GM12891 (cell line): ENCODE results near the gene PRCP.
A peak's percentile ranks its signal among the peaks of the same experiment; 100 is the strongest.

Source experiments
- DNase-seq: peaks from one replicate; pipeline ENCODE4 v3.0.0; 2011; ENCODE audit warnings: low spot score; ENCODE audit not compliant: insufficient read length
- FAIRE-seq: peaks from 2 replicates; lab custom pipeline; 2011; peaks lifted over from hg19 to GRCh38; lab: Jason Lieb, UNC
- PAX5 ChIP-seq: IDR thresholded peaks from 2 replicates; pipeline ENCODE4 v1.6.1; 2011; ENCODE audit warnings: low read length, moderate library complexity, mild to moderate bottlenecking; ENCODE audit not compliant: insufficient read depth, severe bottlenecking
- POLR2A ChIP-seq: IDR thresholded peaks from 2 replicates; pipeline ENCODE4 v1.6.1; 2011; ENCODE audit warnings: low read depth, low read length, control low read depth
- POLR2AphosphoS5 ChIP-seq: IDR thresholded peaks from 2 replicates; pipeline ENCODE4 v1.6.1; 2011; ENCODE audit warnings: low read depth, low read length, control low read depth
- POU2F2 ChIP-seq: IDR thresholded peaks from 2 replicates; pipeline ENCODE4 v1.6.1; 2011; ENCODE audit warnings: low read depth, mild to moderate bottlenecking, control low read depth, low read length, moderate library complexity
- SPI1 ChIP-seq: IDR thresholded peaks from 2 replicates; pipeline ENCODE4 v1.6.1; 2011; ENCODE audit warnings: low read depth, low read length, control low read depth
- TAF1 ChIP-seq: IDR thresholded peaks from 2 replicates; pipeline ENCODE4 v1.6.1; 2011; ENCODE audit warnings: low read depth, low read length, control low read depth

The PRCP gene

GRCh38 chr11:82874646-82875523 is 25.3 kb downstream of the PRCP start:
- FAIRE-seq (no peak), DNase-seq (no peak)
- TF ChIP-seq POU2F2, result no peak
- no peak for TF ChIP-seq PAX5
- no peak for TF ChIP-seq SPI1
- TF ChIP-seq TAF1, result no peak
- no peak for TF ChIP-seq POLR2A
- TF ChIP-seq POLR2AphosphoS5, result no peak

GRCh38 chr11:82873919-82874333 is 26.3 kb downstream of the PRCP start:
- no peak for TF ChIP-seq TAF1
- TF ChIP-seq POLR2AphosphoS5, result no peak
- no peak for TF ChIP-seq SPI1
- TF ChIP-seq PAX5, result no peak
- TF ChIP-seq POLR2A, result no peak
- TF ChIP-seq POU2F2, result no peak
- no peak for FAIRE-seq
- no peak for DNase-seq

- no peak for DNase-seq
- FAIRE-seq, result no peak
- no peak for TF ChIP-seq TAF1
- TF ChIP-seq PAX5, result no peak
- TF ChIP-seq POU2F2, result no peak
- TF ChIP-seq POLR2A, result no peak
- TF ChIP-seq SPI1, result no peak
- TF ChIP-seq POLR2AphosphoS5, result no peak
Observed at GRCh38 chr11:82872377-82873150, 27.7 kb downstream of the PRCP start.

- FAIRE-seq (peak; percentile 28), DNase-seq (no peak)
- TF ChIP-seq POLR2A, result no peak
- TF ChIP-seq POU2F2, result no peak
- TF ChIP-seq PAX5, result no peak
- no peak for TF ChIP-seq TAF1
- no peak for TF ChIP-seq POLR2AphosphoS5
- TF ChIP-seq SPI1, result no peak
Observed at GRCh38 chr11:82871646-82872045, 28.6 kb downstream of the PRCP start.

GRCh38 chr11:82869657-82870056 is 30.6 kb downstream of the PRCP start:
- DNase-seq, result no peak
- TF ChIP-seq PAX5 (no peak), SPI1 (no peak)
- FAIRE-seq, result no peak

GRCh38 chr11:82867495-82868082 is 32.6 kb downstream of the PRCP start:
- TF ChIP-seq POLR2A (no peak), PAX5 (no peak), POLR2AphosphoS5 (no peak), POU2F2 (no peak), TAF1 (no peak), SPI1 (no peak)
- FAIRE-seq (peak; percentile 9), DNase-seq (peak; percentile 13)

GRCh38 chr11:82865841-82866240 is 34.4 kb downstream of the PRCP start:
- TF ChIP-seq POLR2A, result no peak
- TF ChIP-seq POU2F2, result no peak
- TF ChIP-seq POLR2AphosphoS5, result no peak
- FAIRE-seq (no peak), DNase-seq (no peak)

- FAIRE-seq (peak; percentile 66), DNase-seq (no peak)
- TF ChIP-seq POLR2A (no peak), PAX5 (no peak), TAF1 (no peak), SPI1 (no peak), POLR2AphosphoS5 (no peak), POU2F2 (no peak)
Observed at GRCh38 chr11:82864268-82864667, 36.0 kb downstream of the PRCP start.

- DNase-seq (no peak), FAIRE-seq (no peak)
- no peak for TF ChIP-seq POLR2A
- TF ChIP-seq PAX5, result no peak
- no peak for TF ChIP-seq POU2F2
- no peak for TF ChIP-seq POLR2AphosphoS5
- TF ChIP-seq TAF1, result no peak
Observed at GRCh38 chr11:82863209-82863608, 37.0 kb downstream of the PRCP start.

- FAIRE-seq (no peak), DNase-seq (no peak)
- TF ChIP-seq POLR2A (no peak), SPI1 (no peak), TAF1 (no peak), POU2F2 (no peak), POLR2AphosphoS5 (no peak), PAX5 (no peak)
Observed at GRCh38 chr11:82862379-82862778, 37.9 kb downstream of the PRCP start.
